ENCODE measurements around the gene KYAT1. TPM values are rescaled to one million over a fixed set of nuclear protein-coding genes. Genes with fewer than 3 reads are reported as not detected.

Gene KYAT1
- total and polyA plus RNA-seq, 2 donors from 2014 or later: 5.1 to 17.0 TPM

DNA sequence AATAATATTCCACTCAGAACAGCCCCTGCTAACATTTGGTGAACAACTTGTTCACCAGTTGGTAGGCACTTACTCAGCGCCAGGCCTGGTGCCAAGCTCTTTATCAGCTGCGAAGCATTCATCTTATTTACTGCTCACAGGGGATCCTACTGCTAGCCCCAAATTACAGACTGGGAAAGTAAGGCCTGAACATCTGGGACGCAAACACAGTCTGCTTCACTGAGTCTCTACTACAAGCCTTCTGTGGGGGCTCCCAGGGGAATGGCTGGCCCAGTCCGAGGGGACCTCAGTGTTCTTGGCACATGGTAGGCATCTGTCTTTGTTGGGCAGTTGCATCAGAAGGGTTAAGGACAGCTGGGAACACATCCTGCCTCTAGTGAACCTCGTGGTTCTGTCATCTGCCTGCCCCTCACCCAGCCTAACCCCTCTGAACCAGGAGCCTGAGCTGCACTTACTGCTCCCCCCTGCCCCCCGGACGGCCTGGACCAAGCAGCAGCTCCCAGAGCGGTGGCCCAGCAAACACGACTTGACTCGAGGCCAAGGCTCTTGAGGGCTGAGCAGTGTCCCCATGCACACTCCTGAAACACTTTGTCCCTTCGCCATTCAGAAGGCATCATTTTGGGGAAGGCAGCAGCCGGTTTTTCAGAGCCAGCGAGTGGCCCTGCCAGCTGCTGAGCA is 38.8 kb upstream of the KYAT1 start, which contains the start of gene PHYHD1:
PHYHD1 (plus strand) TSS at position 602 of the 678 bp plus-strand sequence. CDS start 1,342 bp downstream, outside the sequence.
- H3K36me3 ChIP-seq (ENCODE audit: control insufficient read depth in 2 of 3, insufficient read depth in 3 of 3, low read length in 3 of 3): peaks cover 0 to 5% (median 0%) of the 10 kb centered on the region in 3 donors
- no peaks in the 10 kb centered on the region for H3K27me3 ChIP-seq (ENCODE audit: control insufficient read depth, insufficient read depth, low read length)
- no peak for FAIRE-seq
- H3K4me1 ChIP-seq (ENCODE audit: control insufficient read depth in 2 of 3, insufficient read depth in 2 of 3, low read depth in 1 of 3, low read length in 3 of 3): peaks cover 0 to 30% (median 24%) of the 10 kb centered on the region in 3 donors
- TF ChIP-seq, protein P1, sequence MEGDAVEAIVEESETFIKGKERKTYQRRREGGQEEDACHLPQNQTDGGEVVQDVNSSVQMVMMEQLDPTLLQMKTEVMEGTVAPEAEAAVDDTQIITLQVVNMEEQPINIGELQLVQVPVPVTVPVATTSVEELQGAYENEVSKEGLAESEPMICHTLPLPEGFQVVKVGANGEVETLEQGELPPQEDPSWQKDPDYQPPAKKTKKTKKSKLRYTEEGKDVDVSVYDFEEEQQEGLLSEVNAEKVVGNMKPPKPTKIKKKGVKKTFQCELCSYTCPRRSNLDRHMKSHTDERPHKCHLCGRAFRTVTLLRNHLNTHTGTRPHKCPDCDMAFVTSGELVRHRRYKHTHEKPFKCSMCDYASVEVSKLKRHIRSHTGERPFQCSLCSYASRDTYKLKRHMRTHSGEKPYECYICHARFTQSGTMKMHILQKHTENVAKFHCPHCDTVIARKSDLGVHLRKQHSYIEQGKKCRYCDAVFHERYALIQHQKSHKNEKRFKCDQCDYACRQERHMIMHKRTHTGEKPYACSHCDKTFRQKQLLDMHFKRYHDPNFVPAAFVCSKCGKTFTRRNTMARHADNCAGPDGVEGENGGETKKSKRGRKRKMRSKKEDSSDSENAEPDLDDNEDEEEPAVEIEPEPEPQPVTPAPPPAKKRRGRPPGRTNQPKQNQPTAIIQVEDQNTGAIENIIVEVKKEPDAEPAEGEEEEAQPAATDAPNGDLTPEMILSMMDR (IDR thresholded peaks at IDR 0.05; ENCODE audit: borderline replicate concordance, extremely low read depth, insufficient read depth): no peak
- intact Hi-C loops (cut with DNase I): no loop called here
- DNase-seq: peak in 2 of 5 donors; percentile 31 to 93
- H3K4me3 ChIP-seq (ENCODE audit: low read length in 3 of 3): peak within 1 kb of the TSS; percentile 66 to 71 (median 67)
- peak within 1 kb of the TSS; percentile 84 to 90 for H3K27ac ChIP-seq (ENCODE audit: low read depth in 2 of 2, low read length in 2 of 2)
- peak within 1 kb of the TSS; percentile 49 to 87 (median 65) for H3K9ac ChIP-seq (ENCODE audit: low read length in 3 of 3)
- H3K9me3 ChIP-seq (ENCODE audit: control insufficient read depth in 2 of 3, insufficient read depth in 1 of 3, low read length in 3 of 3): no peaks in the 10 kb centered on the region

DNA sequence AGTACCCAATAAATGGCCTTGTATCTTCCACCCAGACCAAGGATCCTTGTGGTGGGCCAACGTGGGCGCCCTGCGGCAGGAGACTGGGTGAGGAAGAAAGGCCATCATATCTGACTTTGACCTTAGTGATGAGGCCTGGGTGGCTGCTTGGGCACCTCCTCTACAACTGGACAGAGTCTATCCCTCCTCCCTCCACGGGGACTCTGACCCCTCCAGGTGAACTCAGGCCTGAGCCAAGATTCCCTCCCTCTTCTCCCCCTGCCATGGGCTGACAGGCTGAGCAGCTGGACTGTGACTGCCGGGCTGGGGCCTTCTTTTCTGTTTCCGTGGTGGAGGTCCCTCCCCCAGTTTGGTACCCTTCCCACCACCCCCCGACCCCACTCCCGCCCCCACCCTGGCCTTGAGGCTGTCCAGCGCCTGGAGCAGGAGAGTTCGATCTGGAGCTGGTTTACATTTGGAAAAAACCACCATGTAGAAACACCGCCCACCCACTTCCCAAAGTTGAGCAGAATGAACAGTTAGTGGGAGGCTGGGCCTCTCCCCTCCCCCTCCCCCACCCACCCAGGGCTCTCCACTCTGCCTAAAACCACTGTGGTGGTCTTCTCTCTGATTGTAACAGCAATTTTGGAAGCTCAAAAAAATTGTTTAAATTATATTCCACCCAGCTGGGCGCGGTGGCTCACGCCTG is 37.8 kb upstream of the KYAT1 start:
- peaks cover 0 to 31% (median 24%) of the 10 kb centered on the region in 3 donors for H3K4me1 ChIP-seq (ENCODE audit: control insufficient read depth in 2 of 3, insufficient read depth in 2 of 3, low read depth in 1 of 3, low read length in 3 of 3)
- H3K9me3 ChIP-seq (ENCODE audit: control insufficient read depth in 2 of 3, insufficient read depth in 1 of 3, low read length in 3 of 3): no peaks in the 10 kb centered on the region
- intact Hi-C loops (cut with DNase I): no loop called here
- H3K27ac ChIP-seq (ENCODE audit: low read depth in 2 of 2, low read length in 2 of 2): peak overlapping the region; percentile 30 to 41
- no peak overlapping the region for H3K9ac ChIP-seq (ENCODE audit: low read length in 3 of 3)
- no peak overlapping the region for H3K4me3 ChIP-seq (ENCODE audit: low read length in 3 of 3)
- H3K27me3 ChIP-seq (ENCODE audit: control insufficient read depth, insufficient read depth, low read length): no peaks in the 10 kb centered on the region
- FAIRE-seq (no peak), DNase-seq (peak in 4 of 5 donors; percentile 18 to 62 (median 47))
- peaks cover 0 to 5% (median 0%) of the 10 kb centered on the region in 3 donors for H3K36me3 ChIP-seq (ENCODE audit: control insufficient read depth in 2 of 3, insufficient read depth in 3 of 3, low read length in 3 of 3)
- TF ChIP-seq, protein P1 (IDR thresholded peaks at IDR 0.05; ENCODE audit: borderline replicate concordance, extremely low read depth, insufficient read depth): no peak

DNA sequence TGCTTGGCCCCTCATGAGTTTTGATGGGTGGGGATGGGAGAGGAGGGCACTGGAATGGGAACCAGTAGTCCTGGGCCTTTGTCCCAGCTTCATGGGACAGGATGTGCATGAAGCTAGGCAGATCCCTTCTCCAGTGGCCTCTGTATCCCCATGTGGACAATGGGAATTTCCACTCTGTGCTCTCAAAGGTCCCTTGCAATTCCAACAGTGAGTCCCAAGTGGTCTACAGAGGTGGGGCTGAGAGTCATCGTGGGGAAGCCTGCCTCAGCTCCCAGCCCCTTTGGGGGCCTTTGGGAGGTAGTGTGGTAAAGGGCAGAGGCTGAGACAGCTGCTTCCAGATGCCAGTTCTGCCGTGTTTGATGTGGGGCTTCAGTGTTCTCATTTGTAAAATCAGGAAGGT is 37.2 kb upstream of the KYAT1 start:
- H3K9me3 ChIP-seq (ENCODE audit: control insufficient read depth in 2 of 3, insufficient read depth in 1 of 3, low read length in 3 of 3): no peaks in the 10 kb centered on the region
- no peak overlapping the region for H3K9ac ChIP-seq (ENCODE audit: low read length in 3 of 3)
- no peaks in the 10 kb centered on the region for H3K27me3 ChIP-seq (ENCODE audit: control insufficient read depth, insufficient read depth, low read length)
- intact Hi-C loops (cut with DNase I): no loop called here
- FAIRE-seq: no peak
- H3K4me3 ChIP-seq (ENCODE audit: low read length in 3 of 3): no peak overlapping the region
- H3K27ac ChIP-seq (ENCODE audit: low read depth in 2 of 2, low read length in 2 of 2): peak overlapping the region; percentile 41 to 58
- TF ChIP-seq, protein P1 (IDR thresholded peaks at IDR 0.05; ENCODE audit: borderline replicate concordance, extremely low read depth, insufficient read depth): no peak
- H3K36me3 ChIP-seq (ENCODE audit: control insufficient read depth in 2 of 3, insufficient read depth in 3 of 3, low read length in 3 of 3): peaks cover 0 to 5% (median 0%) of the 10 kb centered on the region in 3 donors
- no peak for DNase-seq
- H3K4me1 ChIP-seq (ENCODE audit: control insufficient read depth in 2 of 3, insufficient read depth in 2 of 3, low read depth in 1 of 3, low read length in 3 of 3): peaks cover 0 to 32% (median 24%) of the 10 kb centered on the region in 3 donors
